Measurements from ENCODE around the gene SHANK1.

SHANK1 gene

GRCh38 chr19:50657712-50658440 is 61.7 kb downstream of the SHANK1 start:
- H3K9me3 ChIP-seq = no peaks in the 10 kb centered on the region
- peaks cover 4% of the 10 kb centered on the region; the same call in 1 of the 2 replicates for H3K27me3 ChIP-seq
- no peaks in the 10 kb centered on the region for H3K36me3 ChIP-seq
- H3K4me1 ChIP-seq = no peaks in the 10 kb centered on the region
- peak; percentile 100 for DNase-seq
- peak overlapping the region; percentile 65 for H3K4me3 ChIP-seq (ENCODE audit: low read depth, low read length)
- no peak for TF ChIP-seq CTCF (IDR thresholded peaks at IDR 0.05; ENCODE audit: low read depth, low read length)

GRCh38 chr19:50657222-50657669 is 62.4 kb downstream of the SHANK1 start:
- Histone ChIP-seq H3K9me3 (no peaks in the 10 kb centered on the region), H3K36me3 (no peaks in the 10 kb centered on the region), H3K4me3 (ENCODE audit: low read depth, low read length) (peak overlapping the region; percentile 65), H3K4me1 (no peaks in the 10 kb centered on the region), H3K27me3 (peaks cover 7% of the 10 kb centered on the region; the same call in 1 of the 2 replicates)
- TF ChIP-seq CTCF (IDR thresholded peaks at IDR 0.05; ENCODE audit: low read depth, low read length) = no peak
- DNase-seq = no peak

- no peak for TF ChIP-seq CTCF (IDR thresholded peaks at IDR 0.05; ENCODE audit: low read depth, low read length)
- H3K36me3 ChIP-seq = no peaks in the 10 kb centered on the region
- DNase-seq = no peak
- H3K9me3 ChIP-seq = no peaks in the 10 kb centered on the region
- no peaks in the 10 kb centered on the region for H3K4me1 ChIP-seq
- H3K27me3 ChIP-seq = peaks cover 11% of the 10 kb centered on the region; the same call in 1 of the 2 replicates
- H3K4me3 ChIP-seq (ENCODE audit: low read depth, low read length) = no peak overlapping the region
Measured at GRCh38 chr19:50654882-50655281, 64.7 kb downstream of the SHANK1 start.

- TF ChIP-seq CTCF (IDR thresholded peaks at IDR 0.05; ENCODE audit: low read depth, low read length) = no peak
- Histone ChIP-seq H3K4me1 (no peaks in the 10 kb centered on the region), H3K36me3 (no peaks in the 10 kb centered on the region)
Measured at GRCh38 chr19:50652722-50653121, 66.9 kb downstream of the SHANK1 start.

GRCh38 chr19:50651174-50651573 is 68.4 kb downstream of the SHANK1 start:
- Histone ChIP-seq H3K36me3 (no peaks in the 10 kb centered on the region), H3K4me3 (ENCODE audit: low read depth, low read length) (no peak overlapping the region), H3K4me1 (no peaks in the 10 kb centered on the region), H3K9me3 (no peaks in the 10 kb centered on the region), H3K27me3 (peaks cover 11% of the 10 kb centered on the region; the same call in 1 of the 2 replicates)
- DNase-seq = no peak
- TF ChIP-seq CTCF (IDR thresholded peaks at IDR 0.05; ENCODE audit: low read depth, low read length) = no peak

More at GRCh38 chr19:50652722-50653121, 66.9 kb downstream of the SHANK1 start:
- Histone ChIP-seq H3K27me3 (peaks cover 11% of the 10 kb centered on the region; the same call in 1 of the 2 replicates), H3K4me3 (ENCODE audit: low read depth, low read length) (no peak overlapping the region), H3K9me3 (no peaks in the 10 kb centered on the region)
- DNase-seq = no peak

All from BE2C (cell line).